Measurements from ENCODE around the gene ERC2.

DNA sequence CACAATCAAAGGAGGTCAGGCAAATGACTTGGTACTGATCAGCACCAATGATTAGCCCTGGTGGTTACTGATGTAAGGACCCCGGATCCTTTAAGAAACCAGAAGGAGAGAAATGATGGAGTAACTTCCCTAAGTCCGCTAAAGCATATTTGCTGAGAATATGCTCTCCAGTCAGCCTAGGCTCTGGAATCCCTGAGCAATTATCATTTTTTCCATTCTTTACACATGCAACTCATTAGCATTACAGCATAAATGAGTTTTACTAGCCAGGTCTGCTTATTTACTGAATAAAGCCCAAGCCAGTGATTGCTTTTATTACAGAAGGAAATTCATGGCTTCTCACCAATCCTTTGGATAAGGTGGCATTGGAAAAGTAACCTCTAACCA is 842.0 kb downstream of the ERC2 start:
- TF ChIP-seq CTCF (IDR thresholded peaks at IDR 0.05) (no peak), POLR2A (IDR thresholded peaks at IDR 0.05) (no peak)

All from ovary (tissue), 3 donors.